GM23248 (cell line): Measurements from ENCODE around the gene ZFAND2B.
"Not testable (repeated sequence)": the region's sequence is repeated elsewhere in the genome, so short reads cannot be mapped to it uniquely, and the experiment has no call there.

Source experiments
- EZH2 ChIP-seq: fragments of 200-600 bp; sonication (generic); IDR thresholded peaks from 2 replicates; pipeline ENCODE4 v1.6.1; 2018; ENCODE audit warnings: antibody characterized with exemption, mild to moderate bottlenecking; ENCODE audit not compliant: insufficient read depth, poor library complexity, severe bottlenecking
- EZH2phosphoT487 ChIP-seq: fragments of 200-600 bp; sonication (generic); IDR thresholded peaks from 2 replicates; pipeline ENCODE4 v1.6.1; 2018; ENCODE audit warnings: antibody characterized with exemption, moderate library complexity, mild to moderate bottlenecking, low read depth; ENCODE audit not compliant: insufficient read depth

- TF ChIP-seq EZH2, EZH2phosphoT487: not testable (repeated sequence)
Measured at GRCh38 chr2:219258942-219259341, 52.4 kb downstream of the ZFAND2B start.
